Measurements from ENCODE around the gene PALB2.

PALB2 gene

DNA sequence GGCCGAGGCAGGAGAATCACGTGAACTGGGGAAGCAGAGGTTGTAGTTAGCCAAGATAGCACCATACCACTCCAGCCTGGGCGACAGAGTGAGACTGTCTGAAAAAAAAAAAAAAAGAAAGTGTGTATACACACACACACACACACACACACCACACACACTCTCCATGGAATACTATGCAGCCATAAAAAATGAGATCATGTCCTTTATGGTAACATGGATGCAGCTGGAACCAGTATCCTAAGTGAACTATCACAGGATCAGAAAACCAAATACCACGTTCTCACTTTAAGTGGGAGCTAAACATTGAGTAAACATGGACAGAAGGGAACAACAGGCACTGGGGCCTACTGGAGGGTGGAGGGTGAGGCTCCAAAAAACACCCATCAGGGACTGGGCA lies 61.7 kb downstream of the PALB2 start:
- Mint-ChIP-seq H3K36me3 (ENCODE audit: low read depth) (peaks cover 90% of the 10 kb centered on the region), H3K27me3 (no peaks in the 10 kb centered on the region), H3K4me1 (ENCODE audit: low read depth) (no peaks in the 10 kb centered on the region), H3K9me3 (no peaks in the 10 kb centered on the region), H3K27ac (no peak overlapping the region), H3K4me3 (no peak overlapping the region)
- no peak for DNase-seq

GRCh38 chr16:23578101-23578830 lies 62.8 kb downstream of the PALB2 start:
- H3K27ac Mint-ChIP-seq, result peak overlapping the region; percentile 67
- H3K4me3 Mint-ChIP-seq, result no peak overlapping the region
- no peaks in the 10 kb centered on the region for H3K4me1 Mint-ChIP-seq (ENCODE audit: low read depth)
- DNase-seq, result no peak
- H3K27me3 Mint-ChIP-seq, result no peaks in the 10 kb centered on the region
- H3K36me3 Mint-ChIP-seq (ENCODE audit: low read depth), result peaks cover 95% of the 10 kb centered on the region
- no peaks in the 10 kb centered on the region for H3K9me3 Mint-ChIP-seq

DNA sequence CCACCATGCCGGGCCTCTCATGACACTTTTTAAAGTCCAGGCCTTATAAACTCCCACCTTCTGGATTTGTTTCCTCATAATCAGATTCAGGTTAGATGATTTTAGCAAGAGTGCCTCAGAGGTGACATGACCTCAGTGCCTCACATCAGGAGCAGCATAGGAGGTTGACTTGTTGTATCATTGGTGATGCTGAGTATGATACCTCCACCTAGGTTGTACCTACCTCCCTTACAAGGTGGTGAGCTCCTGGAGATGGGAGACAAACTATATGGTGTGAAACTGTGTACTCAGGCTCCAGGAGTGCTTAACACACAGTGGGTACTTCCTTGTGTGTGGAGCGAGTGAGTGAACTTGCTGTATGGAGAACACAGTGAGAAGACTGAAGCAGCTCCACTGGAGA lies 63.6 kb downstream of the PALB2 start:
- Mint-ChIP-seq H3K4me1 (ENCODE audit: low read depth) (no peaks in the 10 kb centered on the region), H3K27me3 (no peaks in the 10 kb centered on the region), H3K9me3 (no peaks in the 10 kb centered on the region), H3K27ac (peak overlapping the region; percentile 57), H3K4me3 (no peak overlapping the region), H3K36me3 (ENCODE audit: low read depth) (peaks cover 95% of the 10 kb centered on the region)
- no peak for DNase-seq

- Mint-ChIP-seq H3K9me3 (no peaks in the 10 kb centered on the region), H3K36me3 (ENCODE audit: low read depth) (peaks cover 95% of the 10 kb centered on the region), H3K27me3 (no peaks in the 10 kb centered on the region), H3K27ac (peak overlapping the region; percentile 5), H3K4me3 (no peak overlapping the region), H3K4me1 (ENCODE audit: low read depth) (no peaks in the 10 kb centered on the region)
- no peak for DNase-seq
Observed at GRCh38 chr16:23575834-23576233, 65.3 kb downstream of the PALB2 start.

GRCh38 chr16:23573817-23574216 lies 67.3 kb downstream of the PALB2 start:
- no peak for DNase-seq
- Mint-ChIP-seq H3K4me1 (ENCODE audit: low read depth) (no peaks in the 10 kb centered on the region), H3K27ac (peak overlapping the region; percentile 50), H3K9me3 (no peaks in the 10 kb centered on the region), H3K27me3 (no peaks in the 10 kb centered on the region), H3K4me3 (no peak overlapping the region), H3K36me3 (ENCODE audit: low read depth) (peaks cover 94% of the 10 kb centered on the region)

GRCh38 chr16:23572394-23572793 lies 68.7 kb downstream of the PALB2 start:
- Mint-ChIP-seq H3K36me3 (ENCODE audit: low read depth) (peaks cover 94% of the 10 kb centered on the region), H3K27me3 (no peaks in the 10 kb centered on the region), H3K27ac (no peak overlapping the region)

GRCh38 chr16:23571895-23572294 lies 69.2 kb downstream of the PALB2 start:
- H3K4me1 Mint-ChIP-seq (ENCODE audit: low read depth), result no peaks in the 10 kb centered on the region
- DNase-seq, result no peak
- peaks cover 94% of the 10 kb centered on the region for H3K36me3 Mint-ChIP-seq (ENCODE audit: low read depth)
- H3K27me3 Mint-ChIP-seq, result no peaks in the 10 kb centered on the region
- H3K9me3 Mint-ChIP-seq, result no peaks in the 10 kb centered on the region
- H3K27ac Mint-ChIP-seq, result no peak overlapping the region
- H3K4me3 Mint-ChIP-seq, result no peak overlapping the region

More at GRCh38 chr16:23572394-23572793, 68.7 kb downstream of the PALB2 start:
- H3K4me3 Mint-ChIP-seq, result no peak overlapping the region
- H3K4me1 Mint-ChIP-seq (ENCODE audit: low read depth), result no peaks in the 10 kb centered on the region
- no peaks in the 10 kb centered on the region for H3K9me3 Mint-ChIP-seq
- DNase-seq, result no peak

GRCh38 chr16:23570992-23571632 lies 70.0 kb downstream of the PALB2 start:
- peak overlapping the region; percentile 50 for H3K27ac Mint-ChIP-seq
- no peaks in the 10 kb centered on the region for H3K4me1 Mint-ChIP-seq (ENCODE audit: low read depth)
- DNase-seq, result no peak
- H3K4me3 Mint-ChIP-seq, result no peak overlapping the region
- no peaks in the 10 kb centered on the region for H3K9me3 Mint-ChIP-seq
- H3K27me3 Mint-ChIP-seq, result no peaks in the 10 kb centered on the region
- peaks cover 96% of the 10 kb centered on the region for H3K36me3 Mint-ChIP-seq (ENCODE audit: low read depth)

- no peaks in the 10 kb centered on the region for H3K4me1 Mint-ChIP-seq (ENCODE audit: low read depth)
- H3K9me3 Mint-ChIP-seq, result no peaks in the 10 kb centered on the region
- DNase-seq, result no peak
- no peak overlapping the region for H3K4me3 Mint-ChIP-seq
- peaks cover 97% of the 10 kb centered on the region for H3K36me3 Mint-ChIP-seq (ENCODE audit: low read depth)
- H3K27ac Mint-ChIP-seq, result peak overlapping the region; percentile 52
- H3K27me3 Mint-ChIP-seq, result no peaks in the 10 kb centered on the region
Observed at GRCh38 chr16:23567602-23568001, 73.5 kb downstream of the PALB2 start.

GRCh38 chr16:23566724-23567123 lies 74.4 kb downstream of the PALB2 start:
- H3K4me1 Mint-ChIP-seq (ENCODE audit: low read depth), result no peaks in the 10 kb centered on the region
- no peak overlapping the region for H3K4me3 Mint-ChIP-seq
- H3K9me3 Mint-ChIP-seq, result no peaks in the 10 kb centered on the region
- DNase-seq, result no peak
- no peak overlapping the region for H3K27ac Mint-ChIP-seq
- H3K27me3 Mint-ChIP-seq, result no peaks in the 10 kb centered on the region
- peaks cover 97% of the 10 kb centered on the region for H3K36me3 Mint-ChIP-seq (ENCODE audit: low read depth)

DNA sequence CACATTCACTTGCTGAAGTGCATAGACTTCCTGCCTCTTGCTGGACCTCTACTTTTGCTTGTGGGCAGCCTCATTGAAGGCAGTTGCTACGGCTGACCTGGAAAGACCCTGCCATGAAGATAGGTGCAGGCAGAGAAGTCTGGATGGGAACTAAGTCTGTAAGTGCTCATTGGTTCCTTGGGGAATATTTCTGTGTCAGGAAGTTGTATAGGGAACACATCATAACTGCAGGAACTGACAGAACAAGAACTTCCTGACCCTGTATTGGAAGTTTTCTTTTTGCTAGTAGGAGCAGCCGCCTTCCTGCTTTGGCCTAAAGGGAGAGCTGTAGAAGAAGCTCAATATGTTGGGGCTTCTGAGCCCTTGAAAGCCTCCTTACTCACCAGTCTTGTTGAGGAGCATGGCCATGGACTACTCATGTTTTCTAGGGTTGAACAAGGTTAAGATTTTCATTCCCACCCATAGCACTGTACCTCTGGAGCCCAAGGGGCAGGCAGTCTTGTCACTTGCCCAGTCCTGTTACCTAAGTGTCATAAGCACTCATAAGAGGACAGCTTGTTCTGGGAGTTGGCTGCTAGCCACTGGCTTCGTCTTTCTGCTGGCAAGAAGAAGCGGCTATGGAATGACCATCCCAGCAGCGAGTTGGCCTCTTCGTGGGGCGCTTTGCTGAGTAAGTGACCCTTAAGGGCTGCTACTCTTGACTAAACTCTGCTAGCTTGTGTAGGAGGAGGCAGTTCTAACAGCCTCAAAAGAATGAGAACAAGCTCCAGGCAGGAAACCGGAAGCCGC lies 76.3 kb downstream of the PALB2 start:
- H3K4me1 Mint-ChIP-seq (ENCODE audit: low read depth), result peaks cover 7% of the 10 kb centered on the region
- peaks cover 96% of the 10 kb centered on the region for H3K36me3 Mint-ChIP-seq (ENCODE audit: low read depth)
- no peak for DNase-seq
- no peaks in the 10 kb centered on the region for H3K27me3 Mint-ChIP-seq
- peak overlapping the region; percentile 26 for H3K27ac Mint-ChIP-seq
- H3K4me3 Mint-ChIP-seq, result no peak overlapping the region
- H3K9me3 Mint-ChIP-seq, result no peaks in the 10 kb centered on the region

GRCh38 chr16:23563186-23563585 lies 77.9 kb downstream of the PALB2 start:
- peak overlapping the region; percentile 61 for H3K27ac Mint-ChIP-seq
- H3K9me3 Mint-ChIP-seq, result no peaks in the 10 kb centered on the region
- no peak overlapping the region for H3K4me3 Mint-ChIP-seq
- peaks cover 22% of the 10 kb centered on the region for H3K4me1 Mint-ChIP-seq (ENCODE audit: low read depth)
- no peaks in the 10 kb centered on the region for H3K27me3 Mint-ChIP-seq
- peaks cover 92% of the 10 kb centered on the region for H3K36me3 Mint-ChIP-seq (ENCODE audit: low read depth)
- DNase-seq, result no peak

GRCh38 chr16:23562505-23562904 lies 78.6 kb downstream of the PALB2 start:
- no peak overlapping the region for H3K27ac Mint-ChIP-seq
- peaks cover 22% of the 10 kb centered on the region for H3K4me1 Mint-ChIP-seq (ENCODE audit: low read depth)
- H3K4me3 Mint-ChIP-seq, result no peak overlapping the region
- DNase-seq, result no peak
- H3K9me3 Mint-ChIP-seq, result no peaks in the 10 kb centered on the region
- H3K36me3 Mint-ChIP-seq (ENCODE audit: low read depth), result peaks cover 87% of the 10 kb centered on the region
- H3K27me3 Mint-ChIP-seq, result no peaks in the 10 kb centered on the region

- no peak overlapping the region for H3K4me3 Mint-ChIP-seq
- peaks cover 83% of the 10 kb centered on the region for H3K36me3 Mint-ChIP-seq (ENCODE audit: low read depth)
- DNase-seq, result no peak
- H3K9me3 Mint-ChIP-seq, result no peaks in the 10 kb centered on the region
- H3K4me1 Mint-ChIP-seq (ENCODE audit: low read depth), result peaks cover 27% of the 10 kb centered on the region
- H3K27ac Mint-ChIP-seq, result peak overlapping the region; percentile 71
- no peaks in the 10 kb centered on the region for H3K27me3 Mint-ChIP-seq
Observed at GRCh38 chr16:23561586-23561985, 79.5 kb downstream of the PALB2 start.

All from activated T-cell treated with anti-CD3 and anti-CD28 coated beads, Interleukin-2, amount 50 U/mL, for 24 hours (primary cell).